Bronchial epithelial cell (primary cell): Measurements from ENCODE around the gene KCNJ6. TPM values are rescaled to one million over a fixed set of nuclear protein-coding genes. Genes with fewer than 3 reads are reported as not detected.

Experiments
- DNase-seq: peaks from one replicate; pipeline ENCODE4 v3.0.0-alpha.2; 2010; ENCODE audit warnings: low read depth
- FAIRE-seq: peaks from 2 replicates; lab custom pipeline; 2011; peaks lifted over from hg19 to GRCh38; lab: Jason Lieb, UNC
- H3K27me3 ChIP-seq: 2 replicates; pipeline ENCODE4 v1.5.1; 2011; ENCODE audit warnings: low read length; ENCODE audit not compliant: control insufficient read depth, insufficient read depth
- H3K36me3 ChIP-seq: 2 replicates; pipeline ENCODE4 v1.5.1; 2011; ENCODE audit warnings: low read length; ENCODE audit not compliant: control insufficient read depth, insufficient read depth
- H3K4me3 ChIP-seq: 2 replicates; pipeline ENCODE4 v1.5.1; 2011; ENCODE audit warnings: mild to moderate bottlenecking, low read depth, low read length, control low read depth
- CTCF ChIP-seq: IDR thresholded peaks from 2 replicates; pipeline ENCODE4 v1.5.1; 2011; ENCODE audit warnings: mild to moderate bottlenecking, moderate library complexity, low read length, control low read depth, inconsistent platforms; ENCODE audit not compliant: insufficient read depth, severe bottlenecking
- total RNA-seq: library from RNA; depleted of rRNA; stranded (reverse); fragments of >200 nt; gene quantifications from 2 replicates; pipeline ENCODE4 v1.2.1, GENCODE V29; 2014

The KCNJ6 gene
- total RNA-seq, 1 donor from 2014 or later, result not detected

- H3K36me3 ChIP-seq, result no peaks in the 10 kb centered on the region
- no peak for FAIRE-seq
- no peak for DNase-seq
- TF ChIP-seq CTCF, result no peak
- H3K27me3 ChIP-seq, result no peaks in the 10 kb centered on the region
- H3K4me3 ChIP-seq, result no peak overlapping the region
Measured at GRCh38 chr21:37630872-37631271, 285.4 kb downstream of the KCNJ6 start.

- TF ChIP-seq CTCF, result no peak
- H3K4me3 ChIP-seq, result no peak overlapping the region
- DNase-seq (no peak), FAIRE-seq (no peak)
- H3K27me3 ChIP-seq, result no peaks in the 10 kb centered on the region
- no peaks in the 10 kb centered on the region for H3K36me3 ChIP-seq
Measured at GRCh38 chr21:37628362-37628761, 287.9 kb downstream of the KCNJ6 start.

- FAIRE-seq (no peak), DNase-seq (no peak)
- H3K27me3 ChIP-seq, result no peaks in the 10 kb centered on the region
- no peak overlapping the region for H3K4me3 ChIP-seq
- no peaks in the 10 kb centered on the region for H3K36me3 ChIP-seq
- no peak for TF ChIP-seq CTCF
Measured at GRCh38 chr21:37627561-37627960, 288.7 kb downstream of the KCNJ6 start.

- peak; percentile 28 for DNase-seq
- Histone ChIP-seq H3K27me3 (no peaks in the 10 kb centered on the region), H3K4me3 (no peak overlapping the region), H3K36me3 (no peaks in the 10 kb centered on the region)
- no peak for TF ChIP-seq CTCF
- no peak for FAIRE-seq
Measured at GRCh38 chr21:37627074-37627473, 289.2 kb downstream of the KCNJ6 start.

GRCh38 chr21:37626320-37626719 lies 289.9 kb downstream of the KCNJ6 start:
- FAIRE-seq, result no peak
- no peak overlapping the region for H3K4me3 ChIP-seq
- H3K36me3 ChIP-seq, result no peaks in the 10 kb centered on the region
- no peak for TF ChIP-seq CTCF
- no peaks in the 10 kb centered on the region for H3K27me3 ChIP-seq
- DNase-seq, result no peak

- DNase-seq, result no peak
- Histone ChIP-seq H3K36me3 (no peaks in the 10 kb centered on the region), H3K27me3 (no peaks in the 10 kb centered on the region), H3K4me3 (no peak overlapping the region)
- TF ChIP-seq CTCF, result no peak
- no peak for FAIRE-seq
Measured at GRCh38 chr21:37623689-37624088, 292.6 kb downstream of the KCNJ6 start.
